Activated CD4-positive, alpha-beta T cell treated with anti-CD3 and anti-CD28 coated beads, Interleukin-2, amount 10 ng/mL, durations not matched to agents 7 days and 5 days (primary cell): ENCODE data around the gene PLCXD3. TPM values are rescaled to one million over a fixed set of nuclear protein-coding genes. Genes with fewer than 3 reads are reported as not detected.

ENCODE experiments used
- CTCF ChIA-PET: fragments of 350-600 bp; sonication (Branson Sonifier 250); formaldehyde crosslinking; loops from one replicate; lab custom pipeline; 2021; ENCODE audit warnings: antibody characterized with exemption; lab: Charles Lee
- POLR2A ChIA-PET: fragments of 350-600 bp; sonication (Branson Sonifier 250); formaldehyde crosslinking; loops from one replicate; lab custom pipeline; 2021; ENCODE audit warnings: antibody characterized with exemption; lab: Charles Lee
- DNase-seq: peaks from one replicate; pipeline ENCODE4 v3.0.0-alpha.2; 2020
- H3K27ac Mint-ChIP-seq: one replicate; pipeline ENCODE4 v1.8.0; 2021; ENCODE audit warnings: mild to moderate bottlenecking, moderate library complexity, mixed read lengths
- H3K27me3 Mint-ChIP-seq: one replicate; pipeline ENCODE4 v1.8.0; 2021; ENCODE audit warnings: mixed read lengths
- H3K36me3 Mint-ChIP-seq: one replicate; pipeline ENCODE4 v1.8.0; 2021; ENCODE audit warnings: low read depth, mixed read lengths
- H3K4me1 Mint-ChIP-seq: one replicate; pipeline ENCODE4 v1.8.0; 2021; ENCODE audit warnings: mixed read lengths
- H3K4me3 Mint-ChIP-seq: one replicate; pipeline ENCODE4 v1.8.0; 2021; ENCODE audit warnings: mild to moderate bottlenecking, moderate library complexity, mixed read lengths
- H3K9me3 Mint-ChIP-seq: one replicate; pipeline ENCODE4 v1.8.0; 2021; ENCODE audit warnings: mixed read lengths
- total RNA-seq, 2 experiments: library from RNA; stranded (reverse); gene quantifications; one replicate each; pipeline ENCODE4 v1.2.3, GENCODE V29; 2021

Gene PLCXD3
- total RNA-seq, 2 experiments from 2014 or later, result not detected

DNA sequence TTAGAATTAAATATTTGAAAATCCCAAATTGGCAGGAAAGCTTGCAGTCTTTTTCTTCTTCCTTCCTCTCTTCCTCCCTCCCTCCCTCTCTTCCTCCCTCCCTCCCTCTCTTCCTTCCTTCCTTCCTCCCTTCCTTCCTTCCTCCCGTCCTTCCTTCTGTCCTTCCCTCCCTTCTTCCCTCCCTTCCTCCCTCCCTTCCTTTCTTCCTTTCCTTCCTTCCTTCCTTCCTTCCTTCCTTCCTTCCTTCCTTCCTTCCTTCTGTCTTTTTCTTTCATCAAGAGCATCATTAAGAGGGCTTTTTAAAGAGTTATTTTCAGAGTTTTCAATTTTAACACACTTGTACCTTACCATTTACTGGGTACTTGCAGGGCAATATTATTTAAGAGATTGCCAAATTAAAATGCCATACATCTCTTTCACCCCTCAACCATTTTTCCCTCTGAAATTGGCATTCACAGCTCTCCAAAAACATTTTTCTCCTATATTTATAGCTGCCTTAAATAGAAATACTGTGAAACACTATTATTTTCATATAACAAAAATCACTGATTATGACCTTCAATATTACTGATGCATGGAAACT is 197.8 kb downstream of the PLCXD3 start:
- DNase-seq, result no peak
- Mint-ChIP-seq H3K27ac (no peak overlapping the region), H3K27me3 (no peaks in the 10 kb centered on the region), H3K4me1 (no peaks in the 10 kb centered on the region), H3K9me3 (no peaks in the 10 kb centered on the region), H3K36me3 (no peaks in the 10 kb centered on the region), H3K4me3 (no peak overlapping the region)
- CTCF ChIA-PET, result no interaction called here
- POLR2A ChIA-PET, result no interaction called here

DNA sequence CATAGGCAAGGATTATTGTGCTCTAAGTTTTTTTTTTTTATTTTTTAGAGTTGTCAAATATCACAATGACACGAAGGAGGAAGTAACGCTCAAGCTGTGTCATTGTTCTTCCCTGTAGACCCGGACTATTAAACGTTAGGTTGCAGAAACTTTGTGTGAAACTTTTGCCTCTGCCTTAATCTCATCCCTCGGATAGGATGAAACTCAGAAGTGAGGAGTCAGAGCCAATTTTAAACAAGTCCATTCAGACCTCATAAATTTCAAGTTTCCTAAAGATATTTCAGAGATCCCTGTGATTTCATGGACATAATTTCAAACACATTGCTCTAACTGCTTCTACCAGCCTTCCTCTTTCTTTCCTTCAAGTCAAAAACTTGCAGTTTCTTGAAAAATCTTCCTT is 198.3 kb downstream of the PLCXD3 start:
- Mint-ChIP-seq H3K36me3 (no peaks in the 10 kb centered on the region), H3K9me3 (no peaks in the 10 kb centered on the region), H3K4me3 (no peak overlapping the region), H3K4me1 (no peaks in the 10 kb centered on the region), H3K27me3 (no peaks in the 10 kb centered on the region), H3K27ac (no peak overlapping the region)
- ChIA-PET POLR2A (no interaction called here), CTCF (no interaction called here)
- DNase-seq, result no peak

- no peak for DNase-seq
- Mint-ChIP-seq H3K27ac (no peak overlapping the region), H3K4me3 (no peak overlapping the region), H3K9me3 (no peaks in the 10 kb centered on the region), H3K27me3 (no peaks in the 10 kb centered on the region), H3K4me1 (no peaks in the 10 kb centered on the region), H3K36me3 (no peaks in the 10 kb centered on the region)
- ChIA-PET CTCF (no interaction called here), POLR2A (no interaction called here)
Measured at GRCh38 chr5:41309275-41309674, 201.1 kb downstream of the PLCXD3 start.

GRCh38 chr5:41306005-41306404 is 204.4 kb downstream of the PLCXD3 start:
- no peaks in the 10 kb centered on the region for H3K4me1 Mint-ChIP-seq
- CTCF ChIA-PET, result no interaction called here
- no peaks in the 10 kb centered on the region for H3K36me3 Mint-ChIP-seq
- no peaks in the 10 kb centered on the region for H3K27me3 Mint-ChIP-seq
- no peaks in the 10 kb centered on the region for H3K9me3 Mint-ChIP-seq
- DNase-seq, result no peak
- POLR2A ChIA-PET, result no interaction called here
- H3K4me3 Mint-ChIP-seq, result no peak overlapping the region
- H3K27ac Mint-ChIP-seq, result no peak overlapping the region

- DNase-seq, result no peak
- H3K9me3 Mint-ChIP-seq, result no peaks in the 10 kb centered on the region
- no peaks in the 10 kb centered on the region for H3K36me3 Mint-ChIP-seq
- ChIA-PET POLR2A (no interaction called here), CTCF (no interaction called here)
- no peak overlapping the region for H3K27ac Mint-ChIP-seq
- H3K4me3 Mint-ChIP-seq, result no peak overlapping the region
- no peaks in the 10 kb centered on the region for H3K4me1 Mint-ChIP-seq
- H3K27me3 Mint-ChIP-seq, result no peaks in the 10 kb centered on the region
Measured at GRCh38 chr5:41305056-41305455, 205.3 kb downstream of the PLCXD3 start.

DNA sequence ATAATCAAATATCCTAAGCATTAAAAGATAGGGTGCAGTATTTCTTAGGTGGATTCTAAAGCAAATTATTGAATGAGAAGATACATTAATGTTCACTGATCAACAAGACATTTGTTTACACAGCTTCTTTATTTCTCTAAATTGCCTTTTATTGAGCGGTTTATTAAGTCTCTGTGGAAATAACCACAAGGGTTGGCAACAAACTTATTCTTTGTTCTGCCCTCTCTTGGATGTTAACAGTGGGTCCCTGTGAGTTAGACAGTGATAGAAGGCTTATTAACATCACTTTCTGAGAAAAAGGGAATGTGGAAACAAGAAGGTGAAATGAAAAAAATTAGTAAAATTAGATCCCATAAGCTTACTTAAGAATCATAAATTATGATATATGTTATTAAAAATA is 214.3 kb downstream of the PLCXD3 start:
- H3K4me3 Mint-ChIP-seq, result no peak overlapping the region
- no peaks in the 10 kb centered on the region for H3K4me1 Mint-ChIP-seq
- H3K9me3 Mint-ChIP-seq, result no peaks in the 10 kb centered on the region
- H3K36me3 Mint-ChIP-seq, result no peaks in the 10 kb centered on the region
- no peak for DNase-seq
- ChIA-PET POLR2A (no interaction called here), CTCF (no interaction called here)
- no peaks in the 10 kb centered on the region for H3K27me3 Mint-ChIP-seq
- no peak overlapping the region for H3K27ac Mint-ChIP-seq

- no peaks in the 10 kb centered on the region for H3K27me3 Mint-ChIP-seq
- no peaks in the 10 kb centered on the region for H3K9me3 Mint-ChIP-seq
- H3K4me1 Mint-ChIP-seq, result no peaks in the 10 kb centered on the region
- no peaks in the 10 kb centered on the region for H3K36me3 Mint-ChIP-seq
- POLR2A ChIA-PET, result no interaction called here
- no peak for DNase-seq
- H3K4me3 Mint-ChIP-seq, result no peak overlapping the region
- CTCF ChIA-PET, result no interaction called here
- H3K27ac Mint-ChIP-seq, result no peak overlapping the region
Measured at GRCh38 chr5:41291323-41291722, 219.1 kb downstream of the PLCXD3 start.

GRCh38 chr5:41290810-41291209 is 219.6 kb downstream of the PLCXD3 start:
- H3K4me3 Mint-ChIP-seq, result no peak overlapping the region
- DNase-seq, result no peak
- ChIA-PET CTCF (no interaction called here), POLR2A (no interaction called here)
- no peak overlapping the region for H3K27ac Mint-ChIP-seq
- no peaks in the 10 kb centered on the region for H3K4me1 Mint-ChIP-seq
- H3K36me3 Mint-ChIP-seq, result no peaks in the 10 kb centered on the region
- no peaks in the 10 kb centered on the region for H3K27me3 Mint-ChIP-seq
- H3K9me3 Mint-ChIP-seq, result no peaks in the 10 kb centered on the region

GRCh38 chr5:41289970-41290464 is 220.4 kb downstream of the PLCXD3 start:
- Mint-ChIP-seq H3K36me3 (no peaks in the 10 kb centered on the region), H3K27me3 (no peaks in the 10 kb centered on the region)
- POLR2A ChIA-PET, result no interaction called here

GRCh38 chr5:41286696-41287095 is 223.7 kb downstream of the PLCXD3 start:
- no peaks in the 10 kb centered on the region for H3K36me3 Mint-ChIP-seq
- H3K27me3 Mint-ChIP-seq, result peaks cover 5% of the 10 kb centered on the region
- CTCF ChIA-PET, result no interaction called here
- H3K4me3 Mint-ChIP-seq, result no peak overlapping the region
- H3K4me1 Mint-ChIP-seq, result no peaks in the 10 kb centered on the region
- no peak overlapping the region for H3K27ac Mint-ChIP-seq
- POLR2A ChIA-PET, result no interaction called here
- no peak for DNase-seq
- H3K9me3 Mint-ChIP-seq, result no peaks in the 10 kb centered on the region

More at GRCh38 chr5:41289970-41290464, 220.4 kb downstream of the PLCXD3 start:
- CTCF ChIA-PET, result no interaction called here
- no peak for DNase-seq
- no peak overlapping the region for H3K27ac Mint-ChIP-seq
- no peak overlapping the region for H3K4me3 Mint-ChIP-seq
- no peaks in the 10 kb centered on the region for H3K9me3 Mint-ChIP-seq
- no peaks in the 10 kb centered on the region for H3K4me1 Mint-ChIP-seq

DNA sequence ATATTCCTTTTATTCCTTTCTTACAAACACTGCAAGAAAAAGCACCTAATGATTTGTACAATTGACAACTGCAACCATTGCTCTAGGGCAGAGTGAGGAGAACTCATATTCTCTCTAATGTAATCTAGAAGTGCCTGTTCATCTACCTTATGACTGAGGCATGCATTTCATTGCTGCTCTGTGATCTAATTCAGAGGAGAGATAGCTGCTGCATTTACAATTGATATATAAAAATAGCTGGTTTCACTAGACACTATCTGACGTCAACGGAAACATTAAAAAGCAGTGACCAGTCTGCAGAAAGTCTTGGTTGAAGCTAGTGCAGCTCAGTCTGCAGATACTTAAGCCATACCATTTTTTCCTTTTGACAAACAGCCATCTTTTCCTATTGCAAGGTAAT is 224.2 kb downstream of the PLCXD3 start:
- Mint-ChIP-seq H3K27me3 (peaks cover 5% of the 10 kb centered on the region), H3K27ac (no peak overlapping the region), H3K36me3 (no peaks in the 10 kb centered on the region), H3K9me3 (no peaks in the 10 kb centered on the region), H3K4me1 (no peaks in the 10 kb centered on the region), H3K4me3 (no peak overlapping the region)
- POLR2A ChIA-PET, result no interaction called here
- no peak for DNase-seq
- CTCF ChIA-PET, result no interaction called here

DNA sequence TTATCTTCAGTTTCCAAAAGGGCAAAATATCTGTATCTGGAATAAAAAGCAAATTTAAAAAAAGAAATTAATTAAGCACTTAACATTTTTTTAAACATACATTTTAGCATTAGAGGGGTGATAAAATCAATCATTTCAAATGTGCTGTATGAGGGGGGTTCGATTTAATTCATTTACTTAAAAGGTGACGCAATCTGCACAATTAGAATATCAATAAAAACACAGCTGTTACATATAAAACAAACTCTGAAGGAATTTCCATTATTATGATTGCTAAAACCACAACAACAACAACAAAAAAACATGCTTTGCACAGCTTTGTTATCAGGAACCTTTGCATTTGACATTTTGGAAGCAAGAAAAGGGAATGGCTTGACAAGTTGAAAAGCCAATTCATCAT is 225.5 kb downstream of the PLCXD3 start:
- Mint-ChIP-seq H3K27me3 (peaks cover 5% of the 10 kb centered on the region), H3K9me3 (no peaks in the 10 kb centered on the region), H3K4me1 (no peaks in the 10 kb centered on the region), H3K27ac (no peak overlapping the region), H3K4me3 (no peak overlapping the region), H3K36me3 (no peaks in the 10 kb centered on the region)
- no peak for DNase-seq
- POLR2A ChIA-PET, result no interaction called here
- CTCF ChIA-PET, result no interaction called here

- POLR2A ChIA-PET, result no interaction called here
- CTCF ChIA-PET, result no interaction called here
- H3K27ac Mint-ChIP-seq, result no peak overlapping the region
- no peak for DNase-seq
- no peaks in the 10 kb centered on the region for H3K9me3 Mint-ChIP-seq
- peaks cover 5% of the 10 kb centered on the region for H3K27me3 Mint-ChIP-seq
- no peaks in the 10 kb centered on the region for H3K4me1 Mint-ChIP-seq
- no peak overlapping the region for H3K4me3 Mint-ChIP-seq
- H3K36me3 Mint-ChIP-seq, result no peaks in the 10 kb centered on the region
Measured at GRCh38 chr5:41281215-41281810, 229.1 kb downstream of the PLCXD3 start.

DNA sequence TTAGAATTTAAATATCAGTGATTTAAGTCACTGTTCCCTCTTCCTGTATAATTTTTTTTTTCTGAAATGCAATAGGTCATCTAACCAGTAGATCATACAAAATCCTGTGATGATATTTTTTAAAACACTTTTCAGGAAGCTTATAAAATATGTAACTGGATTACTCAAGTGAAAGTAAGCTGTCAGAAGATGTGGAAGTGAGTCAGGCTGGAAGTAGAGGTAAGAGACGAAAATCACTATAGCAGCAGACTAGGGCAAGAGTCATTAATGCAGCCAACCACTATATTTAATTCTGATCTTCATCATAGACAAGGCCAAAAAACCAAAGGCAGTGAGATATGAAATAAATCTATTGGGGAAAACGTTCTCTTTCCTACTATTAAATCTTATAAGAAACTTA is 231.4 kb downstream of the PLCXD3 start:
- no peak for DNase-seq
- Mint-ChIP-seq H3K36me3 (no peaks in the 10 kb centered on the region), H3K27ac (no peak overlapping the region), H3K4me3 (no peak overlapping the region), H3K9me3 (no peaks in the 10 kb centered on the region), H3K27me3 (peaks cover 7% of the 10 kb centered on the region), H3K4me1 (no peaks in the 10 kb centered on the region)
- ChIA-PET POLR2A (no interaction called here), CTCF (no interaction called here)
